Prostate gland (tissue), 2 donors: ENCODE results near the gene KAZN.

Source experiments
- POLR2A ChIP-seq: fragments of 450-650 bp; IDR thresholded peaks from one replicate; pipeline ENCODE4 v1.6.1; 2016; ENCODE audit warnings: antibody characterized with exemption, mild to moderate bottlenecking
- POLR2AphosphoS5 ChIP-seq: sonication (generic); formaldehyde crosslinking; IDR thresholded peaks from one replicate; pipeline ENCODE4 v1.6.1; 2017; ENCODE audit warnings: antibody characterized with exemption
- TF ChIP-seq, protein P1 (sequence below), 4 experiments: fragments of 200-600 bp in 2 of 4; fragments of 450-650 bp in 2 of 4; sonication (generic) in 2 of 4; IDR thresholded peaks; 1 replicate in 3 of 4; 2 replicates in 1 of 4; pipeline ENCODE4 v1.5.1; 2016 to 2019; ENCODE audit warnings: antibody characterized with exemption in 4 of 4, mild to moderate bottlenecking in 2 of 4, moderate library complexity in 2 of 4

DNA sequence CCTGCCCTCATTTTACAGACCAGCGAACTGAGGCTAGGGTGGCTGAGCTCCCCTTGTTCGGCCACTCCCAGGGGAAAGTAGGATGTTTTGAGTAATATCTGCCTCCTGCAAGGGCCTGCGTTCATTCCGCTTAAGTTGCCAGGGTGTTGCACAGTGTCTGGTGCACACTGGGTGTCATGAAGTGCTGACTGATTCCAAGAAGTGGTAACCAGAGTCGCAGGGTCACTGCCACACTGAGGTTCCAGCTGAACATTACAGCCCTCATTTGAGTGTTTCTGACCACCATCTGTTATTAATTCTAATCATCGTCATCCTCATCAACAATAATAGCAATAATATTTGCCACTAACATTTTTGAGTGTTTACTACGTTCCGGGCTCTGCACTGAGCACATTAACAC is 250.6 kb downstream of the KAZN start:
- TF ChIP-seq, protein P1, sequence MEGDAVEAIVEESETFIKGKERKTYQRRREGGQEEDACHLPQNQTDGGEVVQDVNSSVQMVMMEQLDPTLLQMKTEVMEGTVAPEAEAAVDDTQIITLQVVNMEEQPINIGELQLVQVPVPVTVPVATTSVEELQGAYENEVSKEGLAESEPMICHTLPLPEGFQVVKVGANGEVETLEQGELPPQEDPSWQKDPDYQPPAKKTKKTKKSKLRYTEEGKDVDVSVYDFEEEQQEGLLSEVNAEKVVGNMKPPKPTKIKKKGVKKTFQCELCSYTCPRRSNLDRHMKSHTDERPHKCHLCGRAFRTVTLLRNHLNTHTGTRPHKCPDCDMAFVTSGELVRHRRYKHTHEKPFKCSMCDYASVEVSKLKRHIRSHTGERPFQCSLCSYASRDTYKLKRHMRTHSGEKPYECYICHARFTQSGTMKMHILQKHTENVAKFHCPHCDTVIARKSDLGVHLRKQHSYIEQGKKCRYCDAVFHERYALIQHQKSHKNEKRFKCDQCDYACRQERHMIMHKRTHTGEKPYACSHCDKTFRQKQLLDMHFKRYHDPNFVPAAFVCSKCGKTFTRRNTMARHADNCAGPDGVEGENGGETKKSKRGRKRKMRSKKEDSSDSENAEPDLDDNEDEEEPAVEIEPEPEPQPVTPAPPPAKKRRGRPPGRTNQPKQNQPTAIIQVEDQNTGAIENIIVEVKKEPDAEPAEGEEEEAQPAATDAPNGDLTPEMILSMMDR (IDR thresholded peaks at IDR 0.05): no peak
- TF ChIP-seq POLR2A: no peak
- TF ChIP-seq POLR2AphosphoS5: no peak
